GM19023 (cell line): ENCODE data around the gene OR51B5.
"Not testable (repeated sequence)": the region's sequence is repeated elsewhere in the genome, so short reads cannot be mapped to it uniquely, and the experiment has no call there.

Experiments used
- ATAC-seq: cut with Tn5 transposase; IDR thresholded peaks from one replicate; pipeline ENCODE4 v1.9.1; 2021; ENCODE audit warnings: mild to moderate bottlenecking, moderate library complexity; ENCODE audit not compliant: unreplicated experiment

OR51B5 gene, protein sequence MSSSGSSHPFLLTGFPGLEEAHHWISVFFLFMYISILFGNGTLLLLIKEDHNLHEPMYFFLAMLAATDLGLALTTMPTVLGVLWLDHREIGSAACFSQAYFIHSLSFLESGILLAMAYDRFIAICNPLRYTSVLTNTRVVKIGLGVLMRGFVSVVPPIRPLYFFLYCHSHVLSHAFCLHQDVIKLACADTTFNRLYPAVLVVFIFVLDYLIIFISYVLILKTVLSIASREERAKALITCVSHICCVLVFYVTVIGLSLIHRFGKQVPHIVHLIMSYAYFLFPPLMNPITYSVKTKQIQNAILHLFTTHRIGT

DNA sequence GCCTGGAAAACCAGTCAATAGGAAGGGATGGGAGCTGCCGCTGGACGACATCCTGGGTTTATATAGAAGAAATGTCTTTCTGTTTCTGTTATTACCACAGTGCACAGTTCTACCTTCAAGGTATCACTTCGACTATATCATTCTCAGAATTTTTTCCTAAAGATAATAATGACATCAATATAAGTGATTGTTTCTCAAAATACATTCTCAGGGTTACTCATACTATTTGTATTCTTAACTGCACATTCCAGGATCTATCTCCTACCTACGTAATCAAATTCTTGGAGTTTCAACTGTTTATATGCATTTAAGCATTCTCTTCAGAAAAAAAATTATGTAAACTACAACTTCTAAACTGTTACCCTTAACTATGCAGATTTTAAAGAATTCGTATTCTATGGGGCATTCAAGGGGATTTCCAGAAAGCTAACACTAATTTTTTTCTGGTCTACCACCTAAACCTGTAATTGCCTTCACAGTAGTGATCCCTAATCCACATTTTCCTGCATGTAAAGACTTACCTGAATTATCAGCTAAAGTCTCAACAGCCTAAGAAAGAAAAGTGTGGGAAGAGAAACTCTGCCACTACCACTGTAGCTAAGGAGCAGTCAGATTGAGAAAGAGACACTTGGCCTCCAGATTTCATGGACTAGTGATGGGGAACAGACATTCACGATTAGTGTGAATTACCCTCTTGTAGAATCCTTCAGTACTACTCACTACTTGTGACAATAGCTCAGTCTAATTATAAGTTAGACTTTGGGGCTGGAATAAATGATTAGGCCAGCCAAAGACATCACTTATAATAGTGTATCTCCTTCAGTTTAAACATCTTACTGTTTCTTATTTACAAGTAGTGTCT lies at the start of gene OR51B5:
Gene OR51B5, minus strand, starts transcription at position 51 of the 862 bp plus-strand sequence. Its CDS starts 0 bp downstream, at position 51.
- no peak for ATAC-seq

DNA sequence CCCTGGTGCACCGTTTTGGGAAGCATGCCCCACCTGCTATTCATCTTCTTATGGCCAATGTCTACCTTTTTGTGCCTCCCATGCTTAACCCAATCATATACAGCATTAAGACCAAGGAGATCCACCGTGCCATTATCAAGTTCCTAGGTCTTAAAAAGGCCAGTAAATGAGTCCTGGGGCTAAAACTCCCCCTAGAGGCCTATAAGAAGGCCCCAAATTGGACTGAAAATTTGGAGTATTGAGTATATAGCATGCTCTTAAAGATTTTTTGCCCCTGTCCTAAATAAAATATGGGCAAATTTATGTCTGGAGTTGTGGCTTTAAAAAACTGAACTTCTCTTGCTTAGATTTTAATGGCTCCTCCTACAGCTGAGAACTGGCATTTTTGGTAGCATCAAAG lies 46.9 kb upstream of the OR51B5 start:
- ATAC-seq, result no peak

DNA sequence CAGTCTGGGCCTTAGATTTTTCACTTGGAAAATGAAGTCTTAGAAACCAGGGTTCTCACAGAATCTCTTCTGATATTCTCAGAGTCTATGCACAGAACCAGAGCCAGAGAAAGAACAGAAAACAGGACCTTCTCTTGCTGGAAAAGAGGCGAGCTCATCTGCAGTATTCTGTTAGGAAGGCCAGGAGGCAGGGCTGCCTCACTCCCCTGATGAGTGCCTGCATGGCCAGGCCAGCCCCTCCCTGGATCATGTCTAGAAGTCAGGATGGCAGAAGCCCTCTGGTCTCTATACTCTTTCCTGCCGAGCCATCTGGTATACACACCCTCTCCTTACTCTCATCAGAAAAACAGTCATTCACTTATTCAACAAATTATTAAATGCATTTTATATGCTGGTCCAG lies 41.0 kb upstream of the OR51B5 start:
- no peak for ATAC-seq

DNA sequence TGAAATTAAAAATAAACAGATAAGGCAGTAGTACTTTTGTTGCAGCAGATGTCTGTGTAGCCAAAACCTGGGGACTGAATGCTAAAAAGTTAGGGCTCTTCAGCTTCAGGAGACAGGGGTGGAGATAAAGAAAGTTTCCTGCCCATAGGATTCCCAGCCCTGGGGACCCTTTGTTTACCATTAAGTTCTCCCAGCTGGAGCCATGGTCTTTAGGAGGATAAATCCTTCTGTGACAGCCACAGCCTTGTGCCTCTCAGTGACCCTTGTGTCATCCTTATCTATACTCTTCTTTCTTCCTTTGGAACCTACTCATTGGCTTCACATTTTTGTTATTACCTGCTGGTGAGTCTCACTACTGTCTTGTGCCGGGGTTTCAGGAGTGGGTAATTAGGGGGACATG lies 40.3 kb upstream of the OR51B5 start, which contains the start of gene OR51M1:
Gene OR51M1, plus strand, starts transcription at position 237 of the 400 bp plus-strand sequence. CDS start 5,587 bp downstream, outside the sequence.
- ATAC-seq, result no peak

DNA sequence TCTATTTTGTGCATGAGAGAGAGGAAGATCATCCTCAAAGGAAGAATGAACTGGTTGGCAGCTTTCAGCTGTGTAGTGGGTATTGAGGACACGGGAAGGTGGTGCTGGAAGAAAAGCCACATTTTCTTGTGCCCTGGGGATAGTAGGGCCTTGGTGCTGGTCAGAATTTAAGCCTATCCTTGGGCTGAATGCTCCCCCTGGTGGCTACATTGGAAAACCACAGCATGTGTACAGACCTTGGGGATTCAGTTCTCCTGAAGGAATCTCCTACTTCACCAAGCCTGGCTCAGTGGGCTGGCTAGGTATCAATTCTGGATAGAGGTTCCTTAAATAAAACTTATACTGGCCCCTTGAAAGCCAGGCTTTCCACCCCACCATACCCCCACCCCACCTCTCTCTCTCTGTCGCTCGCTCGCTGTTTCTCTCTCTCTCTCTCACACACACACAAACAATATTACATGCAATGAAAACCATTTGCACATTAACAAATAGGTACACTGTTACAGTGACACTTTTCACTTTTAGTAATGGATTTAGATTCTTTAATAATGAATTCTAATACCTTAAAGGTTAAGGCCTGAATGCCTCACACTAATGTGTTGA lies 37.5 kb upstream of the OR51B5 start:
- peak; percentile 95 for ATAC-seq

DNA sequence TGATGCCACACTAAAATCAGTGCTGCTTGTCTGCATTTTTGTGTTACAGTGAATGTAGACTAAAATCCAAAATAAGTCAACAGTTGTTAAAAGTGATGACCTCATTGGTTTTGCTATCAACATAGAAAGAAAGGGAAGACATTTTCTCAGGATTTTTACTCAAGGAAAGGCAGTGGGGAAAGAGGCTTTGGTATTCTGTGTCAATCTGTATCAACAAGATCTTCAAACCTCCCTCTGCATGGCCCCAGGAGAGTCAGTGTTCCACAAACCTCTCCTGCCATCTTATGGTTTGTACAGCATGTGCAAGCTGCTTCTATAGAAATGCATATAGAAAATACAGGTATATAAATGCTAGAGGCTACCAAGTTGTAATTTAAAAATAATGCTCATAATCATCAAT lies 26.5 kb upstream of the OR51B5 start:
- ATAC-seq, result no peak

DNA sequence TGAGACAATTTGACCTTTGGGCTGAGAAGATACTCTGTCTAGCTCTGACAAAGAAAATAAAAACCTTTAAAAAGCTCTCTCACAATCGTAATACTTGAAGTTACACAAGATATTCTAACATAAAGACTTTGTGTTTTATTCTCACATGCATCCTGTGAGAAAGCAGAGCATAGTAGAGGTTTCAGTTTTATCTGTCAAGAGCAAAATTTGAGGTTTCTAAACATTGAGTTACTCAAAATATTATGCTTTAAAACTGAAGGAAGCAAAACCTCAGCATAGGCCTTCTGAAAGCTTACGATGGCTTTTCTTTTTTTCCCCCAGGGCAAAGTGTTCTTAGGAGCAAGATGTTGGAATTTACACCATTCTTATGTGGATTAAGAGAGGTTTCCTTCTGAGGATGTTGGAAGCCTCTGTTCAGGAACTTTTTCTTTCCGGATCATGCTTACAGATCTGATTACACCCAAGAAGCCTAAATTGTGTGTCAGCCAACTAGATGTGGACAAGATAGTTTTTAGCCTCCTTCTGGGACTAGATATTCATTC lies 25.2 kb upstream of the OR51B5 start:
- no peak for ATAC-seq

DNA sequence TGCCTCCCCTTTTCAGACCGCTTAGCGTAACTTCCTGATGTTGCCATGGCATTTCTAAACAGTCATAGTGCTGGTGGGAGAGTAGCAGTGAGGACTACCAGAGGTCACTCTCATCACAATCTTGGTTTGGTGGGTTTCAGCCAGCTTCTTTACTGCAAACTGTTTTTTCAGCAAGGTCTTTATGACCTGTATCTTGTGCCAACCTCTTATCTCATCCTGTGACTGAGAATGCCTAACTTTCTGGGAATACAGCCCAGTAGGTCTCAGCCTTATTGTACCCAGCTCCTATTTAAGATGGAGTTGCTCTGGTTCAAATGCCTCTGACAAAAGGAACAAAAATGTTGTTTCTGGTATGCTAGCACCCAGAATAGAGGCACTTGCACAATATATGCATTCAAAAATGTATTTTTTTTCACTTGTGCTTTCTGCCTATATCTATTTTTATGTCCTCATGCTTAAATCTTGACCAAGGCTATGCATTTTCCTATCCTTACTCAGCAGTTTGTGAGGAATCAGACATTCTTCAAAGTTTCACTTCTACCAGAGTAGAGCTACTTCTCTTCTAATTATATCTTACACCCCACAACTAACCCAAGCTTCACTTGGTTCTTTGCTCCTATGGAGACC lies 24.2 kb upstream of the OR51B5 start:
- no peak for ATAC-seq

DNA sequence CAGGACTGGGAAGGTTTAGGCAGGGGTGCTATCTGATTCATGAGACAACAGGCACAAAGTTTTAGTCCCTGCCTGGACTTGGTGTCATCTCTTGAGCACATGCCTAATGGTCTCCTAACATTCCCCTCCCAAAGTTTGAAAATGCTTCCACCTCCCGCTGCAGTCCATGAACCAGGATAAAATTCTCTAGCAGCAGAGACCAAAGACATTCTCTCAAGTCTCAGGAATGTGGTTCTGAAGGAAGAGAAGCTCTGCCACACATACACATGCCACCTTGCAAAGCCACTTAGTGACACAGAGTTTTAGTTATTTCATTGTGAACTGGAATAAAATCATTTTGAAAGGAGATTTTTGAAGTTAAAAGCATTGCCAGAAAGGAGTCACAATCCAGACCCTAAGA lies 23.5 kb upstream of the OR51B5 start:
- no peak for ATAC-seq

DNA sequence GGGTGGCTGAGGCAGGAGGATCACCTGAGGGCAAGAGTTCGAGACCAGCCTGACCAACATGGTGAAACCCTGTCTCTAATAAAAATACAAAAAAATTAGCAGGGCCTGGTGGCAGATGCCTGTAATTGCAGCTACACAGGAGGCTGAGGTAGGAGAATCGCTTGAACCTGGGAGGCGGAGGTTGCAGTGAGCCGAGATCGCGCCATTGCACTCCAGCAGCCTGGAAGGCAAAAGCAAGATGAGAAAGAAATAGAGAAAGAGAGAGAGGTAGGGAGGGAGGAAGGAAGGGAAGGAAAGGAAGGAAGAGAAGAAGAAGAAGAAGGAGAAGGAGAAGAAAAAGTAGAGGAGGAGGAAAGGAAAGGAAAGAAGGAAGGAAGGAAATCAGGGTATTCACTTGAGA lies 23.0 kb upstream of the OR51B5 start:
- ATAC-seq, result not testable (repeated sequence)

DNA sequence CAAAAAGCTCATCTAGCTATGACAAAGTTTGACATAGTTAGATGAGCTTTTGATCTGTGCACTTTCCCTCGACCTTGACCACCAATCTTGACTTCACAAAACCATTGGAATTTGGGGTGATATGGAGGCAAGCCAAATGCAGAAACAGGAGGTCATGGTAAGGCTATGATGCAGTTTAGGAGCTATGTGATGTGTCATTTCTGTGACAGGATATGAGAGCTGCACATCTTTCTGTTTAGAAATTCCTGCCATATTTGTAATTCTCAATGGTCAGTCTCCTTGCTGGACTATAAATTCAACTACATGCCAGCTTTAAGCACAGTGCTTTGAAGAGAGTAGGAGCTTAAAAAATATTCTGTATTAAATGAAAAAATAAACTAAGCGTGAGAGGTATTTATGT lies 20.9 kb upstream of the OR51B5 start:
- no peak for ATAC-seq

DNA sequence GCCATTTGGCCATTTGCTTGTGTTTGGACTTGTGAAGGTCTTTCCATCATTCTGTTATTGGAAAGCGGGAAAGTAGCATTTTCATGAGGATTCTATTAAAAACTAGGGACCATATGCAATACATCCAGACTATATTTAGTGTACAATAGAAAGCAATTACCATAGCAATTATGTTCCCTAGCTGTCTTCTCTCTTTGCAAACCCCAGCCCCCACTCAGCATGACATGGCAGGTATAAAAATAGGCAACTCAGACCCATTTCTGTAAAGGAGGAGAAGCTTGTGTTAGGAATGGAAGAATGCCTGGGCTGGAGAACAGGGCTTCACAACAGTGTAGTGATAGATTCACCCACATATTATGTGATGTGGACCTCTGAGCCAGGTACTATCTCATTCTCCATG lies 20.4 kb upstream of the OR51B5 start:
- ATAC-seq, result no peak

DNA sequence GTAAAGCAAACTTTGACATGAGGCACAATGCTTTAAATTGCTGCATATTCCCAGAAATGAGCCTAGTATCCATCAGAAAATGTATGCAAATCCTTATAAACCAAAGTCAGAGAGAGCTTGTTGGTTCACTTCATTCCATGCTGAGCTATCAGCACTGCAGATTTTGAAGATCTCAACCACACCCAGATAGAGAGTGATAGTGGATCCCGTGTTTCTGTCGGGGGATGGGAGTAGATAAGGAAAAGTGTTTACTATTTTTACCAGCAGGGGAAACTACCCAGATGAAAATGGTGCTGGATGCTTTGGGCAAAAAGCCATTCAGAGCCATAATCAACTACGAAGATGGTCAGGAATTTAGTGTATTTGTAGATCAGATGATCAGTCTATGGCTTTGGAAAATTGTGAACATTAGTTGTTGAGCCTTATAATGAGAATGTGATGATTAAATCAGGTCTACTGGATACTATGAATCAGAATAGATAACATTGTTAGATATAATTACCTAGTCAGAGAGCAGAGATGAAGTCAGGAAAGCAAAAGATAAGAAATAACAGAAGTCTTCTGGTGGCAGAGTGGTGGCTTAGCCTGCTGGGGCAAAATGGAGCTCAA lies 18.8 kb upstream of the OR51B5 start:
- no peak for ATAC-seq

DNA sequence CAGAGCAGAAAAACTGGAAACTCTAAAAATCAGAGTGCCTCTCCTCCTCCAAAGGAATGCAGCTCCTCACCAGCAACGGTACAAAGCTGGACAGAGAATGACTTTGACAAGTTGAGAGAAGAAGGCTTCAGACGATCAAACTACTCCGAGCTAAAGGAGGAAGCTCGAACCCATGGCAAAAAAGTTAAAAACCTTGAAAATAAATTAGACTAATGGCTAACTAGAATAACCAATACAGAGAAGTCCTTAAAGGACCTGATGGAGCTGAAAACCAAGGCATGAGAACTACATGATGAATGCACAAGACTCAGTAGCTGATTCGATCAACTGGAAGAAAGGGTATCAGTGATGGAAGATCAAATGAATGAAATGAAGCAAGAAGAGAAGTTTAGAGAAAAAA lies 12.7 kb upstream of the OR51B5 start:
- ATAC-seq, result not testable (repeated sequence)

DNA sequence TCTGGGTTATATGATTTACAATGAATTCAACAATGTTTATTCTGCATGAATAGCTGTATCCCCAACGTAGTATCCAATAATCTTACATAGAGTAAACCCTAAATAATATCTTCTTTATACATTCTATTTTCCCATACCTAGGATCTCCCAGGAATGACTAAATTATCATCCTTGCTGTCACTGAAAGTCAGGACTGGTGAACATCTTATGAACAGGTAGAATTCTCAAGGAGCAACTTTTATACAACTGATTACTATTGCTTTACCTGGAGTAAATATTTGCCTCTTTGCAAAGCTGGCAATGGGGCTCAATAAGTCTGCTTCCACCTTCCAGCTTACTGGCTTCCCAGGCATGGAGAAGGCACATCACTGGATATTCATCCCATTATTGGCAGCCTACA lies 7.9 kb upstream of the OR51B5 start, which contains the start of gene OR51B6:
Gene OR51B6, plus strand, starts transcription at position 301 of the 400 bp plus-strand sequence. Its CDS starts 0 bp downstream, at position 301.
- ATAC-seq, result no peak

DNA sequence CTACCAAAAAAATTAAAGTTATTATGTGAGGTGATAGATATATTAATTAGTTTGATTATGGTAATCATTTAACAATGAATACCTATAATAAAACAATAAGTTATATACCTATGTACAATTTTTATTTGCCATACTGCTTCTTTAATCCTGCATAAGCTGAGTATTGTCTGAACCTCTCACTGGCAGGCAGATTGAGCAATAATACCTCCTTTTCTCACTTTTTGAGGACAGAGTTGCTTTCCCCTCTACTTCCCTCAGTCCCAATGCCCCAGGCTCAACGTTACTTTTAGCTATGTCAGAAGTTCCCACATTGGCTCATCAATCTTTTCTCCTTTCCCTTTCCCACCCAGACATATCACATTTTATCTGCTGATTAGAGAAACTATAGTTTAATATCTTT lies 6.2 kb upstream of the OR51B5 start:
- no peak for ATAC-seq

DNA sequence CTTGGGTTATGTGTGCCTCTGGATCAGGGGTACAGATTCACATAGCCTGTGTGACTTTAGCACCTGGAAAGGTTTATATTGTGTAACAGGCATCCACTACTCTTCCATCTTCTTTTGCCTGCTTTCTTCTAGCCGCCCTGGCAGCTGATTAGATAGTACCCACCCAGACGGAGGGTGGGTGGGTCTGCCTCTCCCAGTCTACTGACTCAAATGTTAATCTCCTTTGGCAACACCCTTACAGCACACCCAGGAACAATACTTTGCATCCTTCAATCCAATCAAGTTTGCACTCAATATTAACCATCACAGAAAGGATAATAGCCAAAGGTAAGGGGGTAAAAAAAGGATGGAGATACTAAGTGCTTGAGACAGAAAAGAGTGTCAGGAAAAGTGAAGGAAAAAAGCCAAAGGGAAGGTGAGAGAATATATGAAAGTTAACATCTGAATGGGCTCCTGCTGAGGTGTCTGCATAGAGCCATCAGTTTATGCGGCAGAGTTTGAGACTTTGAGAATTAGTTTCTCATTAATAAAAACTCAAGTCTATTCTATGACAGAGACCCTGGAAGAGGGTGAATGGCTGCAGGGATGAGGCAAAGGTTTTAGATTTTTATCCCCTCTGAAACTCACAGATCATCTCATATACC lies 5.3 kb upstream of the OR51B5 start:
- ATAC-seq, result no peak

DNA sequence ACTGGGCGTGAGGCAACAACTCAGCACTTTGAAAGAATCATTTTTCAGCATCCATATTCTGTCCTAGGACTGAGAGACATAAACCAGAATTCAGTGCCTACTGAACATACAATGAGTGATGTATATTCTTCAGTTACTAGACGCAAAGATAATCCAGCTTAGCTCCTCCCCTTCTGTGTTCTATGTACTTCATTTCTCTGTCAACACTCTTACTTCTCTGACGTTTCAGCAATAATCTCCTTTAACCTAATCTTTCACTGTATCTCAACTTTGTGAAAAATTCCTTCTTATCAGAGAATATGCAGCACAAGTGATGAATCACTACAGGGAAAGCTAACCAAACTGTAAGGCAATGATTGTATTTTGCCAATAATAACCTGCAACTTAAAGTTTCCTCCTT lies 2.5 kb upstream of the OR51B5 start:
- no peak for ATAC-seq

DNA sequence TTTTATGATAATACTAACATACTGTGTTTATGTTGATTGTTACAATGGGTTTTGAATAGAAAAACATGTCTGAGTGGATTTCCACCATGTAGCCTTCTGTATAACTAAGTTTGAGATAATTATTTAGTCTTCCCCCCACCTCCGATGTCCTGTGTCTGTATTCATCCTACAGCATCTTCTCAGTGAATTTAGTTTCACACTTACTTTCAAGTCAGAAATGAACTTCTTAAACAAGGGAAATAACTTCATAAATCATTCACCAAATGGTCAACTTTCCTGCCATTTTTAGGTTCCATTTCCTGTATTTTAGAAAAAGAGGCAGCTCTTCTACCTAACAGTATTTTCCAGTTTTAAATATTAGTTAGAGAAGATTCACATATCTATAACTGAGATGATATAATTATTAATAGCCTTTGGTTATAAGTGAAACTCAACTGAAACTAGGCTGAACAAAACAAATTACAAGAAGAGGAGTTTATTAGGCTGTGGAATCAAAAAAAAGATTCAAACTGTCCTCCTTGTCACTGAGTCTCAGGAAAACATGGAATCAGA lies 3.5 kb downstream of the OR51B5 start:
- ATAC-seq, result peak; percentile 59

DNA sequence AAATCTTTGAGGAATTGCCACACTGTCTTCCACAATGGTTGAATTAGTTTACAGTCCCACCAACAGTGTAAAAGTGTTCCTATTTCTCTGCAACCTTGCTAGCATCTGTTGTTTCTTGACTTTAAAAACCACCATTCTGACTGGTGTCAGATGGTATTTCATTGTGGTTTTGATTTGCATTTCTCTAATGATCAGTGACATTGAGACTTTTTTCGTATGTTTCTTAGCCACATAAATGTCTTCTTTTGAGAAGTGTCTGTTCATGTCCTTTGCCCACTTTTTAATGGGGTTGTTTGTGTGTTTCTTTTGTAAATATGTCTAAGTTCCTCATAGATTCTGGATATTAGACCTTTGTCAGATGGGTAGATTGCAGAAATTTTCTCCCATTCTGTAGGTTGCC lies 6.1 kb downstream of the OR51B5 start:
- not testable (repeated sequence) for ATAC-seq
